ENCODE data around the gene CDH18.

The CDH18 gene

GRCh38 chr5:19676895-19677294 is 311.1 kb downstream of the CDH18 start:
- no peak for TF ChIP-seq CTCF (IDR thresholded peaks at IDR 0.05; ENCODE audit: extremely low read depth, insufficient read depth, missing control alignments)
- no peak for DNase-seq (ENCODE audit: low spot score)
- in situ Hi-C loops (cut with MboI; ENCODE audit: low pct_unique_long_range_greater_than_20kb, low sequenced_read_pairs, unreplicated experiment), result no loop called here

GRCh38 chr5:19660679-19661078 is 327.3 kb downstream of the CDH18 start:
- in situ Hi-C loops (cut with MboI; ENCODE audit: low pct_unique_long_range_greater_than_20kb, low sequenced_read_pairs, unreplicated experiment), result no loop called here
- DNase-seq (ENCODE audit: low spot score), result no peak

GRCh38 chr5:19655627-19656026 is 332.4 kb downstream of the CDH18 start:
- DNase-seq (ENCODE audit: low spot score), result no peak
- in situ Hi-C loops (cut with MboI; ENCODE audit: low pct_unique_long_range_greater_than_20kb, low sequenced_read_pairs, unreplicated experiment), result no loop called here
- TF ChIP-seq CTCF (IDR thresholded peaks at IDR 0.05; ENCODE audit: extremely low read depth, insufficient read depth, missing control alignments), result no peak

More at GRCh38 chr5:19660679-19661078, 327.3 kb downstream of the CDH18 start:
- no peak for TF ChIP-seq CTCF (IDR thresholded peaks at IDR 0.05; ENCODE audit: extremely low read depth, insufficient read depth, missing control alignments)

- TF ChIP-seq CTCF (IDR thresholded peaks at IDR 0.05; ENCODE audit: extremely low read depth, insufficient read depth, missing control alignments), result no peak
- no peak for DNase-seq (ENCODE audit: low spot score)
- in situ Hi-C loops (cut with MboI; ENCODE audit: low pct_unique_long_range_greater_than_20kb, low sequenced_read_pairs, unreplicated experiment), result no loop called here
Observed at GRCh38 chr5:19638461-19638860, 349.5 kb downstream of the CDH18 start.

- no peak for TF ChIP-seq CTCF (IDR thresholded peaks at IDR 0.05; ENCODE audit: extremely low read depth, insufficient read depth, missing control alignments)
- DNase-seq (ENCODE audit: low spot score), result no peak
- in situ Hi-C loops (cut with MboI; ENCODE audit: low pct_unique_long_range_greater_than_20kb, low sequenced_read_pairs, unreplicated experiment), result no loop called here
Observed at GRCh38 chr5:19630876-19631275, 357.1 kb downstream of the CDH18 start.

GRCh38 chr5:19626211-19626610 is 361.8 kb downstream of the CDH18 start:
- in situ Hi-C loops (cut with MboI; ENCODE audit: low pct_unique_long_range_greater_than_20kb, low sequenced_read_pairs, unreplicated experiment), result no loop called here
- DNase-seq (ENCODE audit: low spot score), result no peak
- no peak for TF ChIP-seq CTCF (IDR thresholded peaks at IDR 0.05; ENCODE audit: extremely low read depth, insufficient read depth, missing control alignments)

GRCh38 chr5:19625562-19625961 is 362.4 kb downstream of the CDH18 start:
- in situ Hi-C loops (cut with MboI; ENCODE audit: low pct_unique_long_range_greater_than_20kb, low sequenced_read_pairs, unreplicated experiment), result no loop called here
- TF ChIP-seq CTCF (IDR thresholded peaks at IDR 0.05; ENCODE audit: extremely low read depth, insufficient read depth, missing control alignments), result no peak
- DNase-seq (ENCODE audit: low spot score), result no peak

All from GM13977 (cell line).